ENCODE measurements around the gene GPBP1. TPM values are rescaled to one million over a fixed set of nuclear protein-coding genes. Genes with fewer than 3 reads are reported as not detected.
"Not testable (repeated sequence)": the region's sequence is repeated elsewhere in the genome, so short reads cannot be mapped to it uniquely, and the experiment has no call there.

The GPBP1 gene
- total RNA-seq, 1 experiment from 2014 or later = 53.3 TPM

GRCh38 chr5:57285084-57285483 is 111.2 kb downstream of the GPBP1 start:
- DNase-seq (ENCODE audit: low read depth) = not testable (repeated sequence)

GRCh38 chr5:57291894-57292293 is 118.0 kb downstream of the GPBP1 start:
- DNase-seq (ENCODE audit: low read depth) = no peak

- no peak for DNase-seq (ENCODE audit: low read depth)
Measured at GRCh38 chr5:57292336-57292735, 118.5 kb downstream of the GPBP1 start.

GRCh38 chr5:57298295-57298984 is 124.6 kb downstream of the GPBP1 start:
- DNase-seq (ENCODE audit: low read depth) = peak; percentile 72

GRCh38 chr5:57298985-57299491 is 125.2 kb downstream of the GPBP1 start:
- DNase-seq (ENCODE audit: low read depth) = peak; percentile 80

GRCh38 chr5:57299986-57300385 is 126.1 kb downstream of the GPBP1 start:
- DNase-seq (ENCODE audit: low read depth) = no peak

GRCh38 chr5:57302164-57302563 is 128.3 kb downstream of the GPBP1 start:
- peak; percentile 89 for DNase-seq (ENCODE audit: low read depth)

- peak; percentile 64 for DNase-seq (ENCODE audit: low read depth)
Measured at GRCh38 chr5:57302643-57303042, 128.8 kb downstream of the GPBP1 start.

GRCh38 chr5:57303985-57304384 is 130.1 kb downstream of the GPBP1 start:
- DNase-seq (ENCODE audit: low read depth) = no peak

GRCh38 chr5:57304931-57305330 is 131.1 kb downstream of the GPBP1 start:
- DNase-seq (ENCODE audit: low read depth) = no peak

GRCh38 chr5:57306359-57306758 is 132.5 kb downstream of the GPBP1 start:
- no peak for DNase-seq (ENCODE audit: low read depth)

- DNase-seq (ENCODE audit: low read depth) = peak; percentile 26
Measured at GRCh38 chr5:57307516-57307915, 133.7 kb downstream of the GPBP1 start.

GRCh38 chr5:57309022-57309421 is 135.2 kb downstream of the GPBP1 start:
- DNase-seq (ENCODE audit: low read depth) = not testable (repeated sequence)

GRCh38 chr5:57311251-57311650 is 137.4 kb downstream of the GPBP1 start:
- DNase-seq (ENCODE audit: low read depth) = no peak

- DNase-seq (ENCODE audit: low read depth) = no peak
Measured at GRCh38 chr5:57311921-57312735, 138.3 kb downstream of the GPBP1 start.

- DNase-seq (ENCODE audit: low read depth) = no peak
Measured at GRCh38 chr5:57313716-57314115, 139.9 kb downstream of the GPBP1 start.

Other genes with a start within 250 kb of the GPBP1 start
- gene MIER3, start 221.9 kb upstream of the GPBP1 start, total RNA-seq (2014; rRNA removed; shearing (Covaris generic)) = 14.4 and 17.9 TPM in 2 replicates